Measurements from ENCODE around the gene ZNF337.
A peak's percentile ranks its signal among the peaks of the same experiment; 100 is the strongest.
"Not testable (repeated sequence)": the region's sequence is repeated elsewhere in the genome, so short reads cannot be mapped to it uniquely, and the experiment has no call there.

Gene ZNF337

DNA sequence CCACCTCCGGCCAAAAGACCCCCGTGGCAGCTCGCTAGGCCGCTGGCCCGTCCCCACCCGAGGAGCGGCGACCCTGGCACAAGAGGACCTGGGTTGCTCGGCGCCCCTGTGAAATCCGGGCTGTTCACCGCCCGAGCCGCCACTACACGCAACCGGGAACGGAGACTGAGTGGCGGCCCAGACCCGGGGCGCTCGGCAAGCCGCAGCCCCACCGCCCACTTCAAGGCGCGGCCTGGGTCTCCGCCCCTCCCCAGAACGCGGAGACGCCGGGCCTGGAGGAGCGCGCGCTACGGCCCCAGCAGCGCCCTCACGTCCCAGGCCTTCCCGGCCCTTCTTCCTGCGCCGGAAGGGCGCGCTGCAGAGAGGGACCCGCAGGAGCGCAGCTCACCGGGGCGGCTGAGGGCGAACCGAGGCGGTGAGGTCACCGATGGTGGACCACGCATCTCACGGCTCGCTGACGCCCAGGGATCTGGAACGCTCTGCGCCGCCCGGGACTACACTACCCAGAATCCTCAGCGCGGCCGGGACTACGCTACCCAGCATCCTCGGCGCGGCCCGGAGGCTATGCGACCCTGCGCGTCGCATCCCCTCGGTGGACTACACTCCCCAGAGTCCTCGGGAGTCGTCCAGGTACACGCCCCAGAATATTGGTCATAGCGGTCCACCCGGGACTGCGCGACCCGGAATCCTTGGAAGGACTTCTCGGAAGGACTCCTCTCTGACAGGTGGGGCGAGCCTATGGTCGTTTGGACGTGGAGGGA is at the start of gene ZNF337:
ZNF337 (minus strand) TSS at position 483 of the 761 bp plus-strand sequence. CDS start 10,436 bp downstream, outside the sequence.
- DNase-seq, result peak; percentile 93

DNA sequence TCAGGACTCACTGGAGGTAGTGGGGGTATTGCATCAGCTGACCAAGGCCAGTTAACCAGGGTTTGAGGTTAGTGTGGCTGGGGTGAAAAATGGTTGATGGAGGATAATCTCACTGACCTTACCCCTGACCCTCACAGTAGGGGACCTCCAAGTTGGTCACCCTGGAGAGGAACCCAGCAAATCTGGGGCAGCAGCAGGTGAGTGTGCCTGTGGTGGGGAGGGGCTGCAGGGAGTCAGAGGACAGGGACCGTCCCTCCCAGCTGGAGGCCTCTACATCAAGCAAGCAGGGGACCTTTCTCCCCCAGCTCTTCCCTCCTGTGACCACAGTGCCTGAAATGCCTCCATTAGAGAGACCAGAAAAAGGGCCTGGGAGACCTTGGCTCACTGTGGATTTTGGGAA is 49.1 kb upstream of the ZNF337 start:
- no peak for DNase-seq

DNA sequence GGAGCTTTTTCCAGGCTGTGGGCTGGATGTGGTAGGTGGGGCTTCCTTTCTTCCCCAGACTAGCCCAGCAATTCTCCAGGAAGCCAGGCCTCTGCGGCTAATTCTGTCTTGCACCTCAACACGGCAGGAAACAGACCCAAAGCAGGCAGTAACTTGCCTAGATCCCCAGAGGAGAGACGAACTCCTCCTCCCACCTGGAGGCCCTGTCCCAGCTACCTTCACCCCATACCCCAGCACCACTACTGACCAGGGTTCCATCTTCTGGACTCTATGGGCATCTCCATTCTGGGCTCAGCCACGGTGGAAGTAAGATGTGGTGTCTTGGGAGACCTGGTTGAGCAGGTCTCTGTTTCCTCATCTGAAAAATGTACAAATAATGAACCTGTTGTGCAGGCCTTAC is 48.4 kb upstream of the ZNF337 start:
- no peak for DNase-seq

DNA sequence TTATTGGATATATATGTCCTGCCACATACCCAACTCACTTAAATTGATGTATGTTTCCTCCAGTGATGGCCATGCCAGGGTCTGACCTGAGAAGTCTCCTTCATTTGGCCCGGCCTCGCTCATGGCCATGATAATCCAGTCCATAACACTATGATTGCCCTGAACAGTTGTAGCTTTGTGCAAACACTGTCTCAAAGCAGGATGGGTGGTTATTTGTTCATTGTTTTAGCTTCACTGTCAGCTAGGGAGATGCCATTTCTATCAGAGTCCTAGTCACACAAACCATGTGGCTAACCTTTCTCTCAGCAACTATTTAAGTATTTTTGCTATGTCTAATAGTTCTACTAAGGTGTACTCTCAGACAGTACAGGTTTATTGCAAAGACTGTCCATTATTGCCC is 47.6 kb upstream of the ZNF337 start:
- DNase-seq, result no peak

DNA sequence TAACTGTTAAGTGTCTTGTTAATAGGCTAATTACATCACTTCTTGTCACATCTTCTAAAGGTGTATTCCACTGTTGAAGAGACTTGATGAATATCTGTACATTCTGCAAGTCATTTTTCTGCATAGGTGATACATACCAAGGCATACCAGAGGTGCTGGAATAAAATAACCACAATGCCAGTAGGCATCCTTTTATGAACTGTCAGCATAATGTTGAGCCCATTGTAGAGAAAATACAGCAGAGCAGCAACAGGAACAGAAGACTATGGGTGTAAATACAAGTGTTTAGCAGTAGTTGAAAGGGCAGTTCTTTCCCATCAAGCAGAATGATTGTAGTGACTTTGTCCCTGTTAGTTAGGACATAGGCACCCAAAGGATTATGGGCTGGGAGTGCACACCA is 44.4 kb upstream of the ZNF337 start:
- DNase-seq, result no peak

DNA sequence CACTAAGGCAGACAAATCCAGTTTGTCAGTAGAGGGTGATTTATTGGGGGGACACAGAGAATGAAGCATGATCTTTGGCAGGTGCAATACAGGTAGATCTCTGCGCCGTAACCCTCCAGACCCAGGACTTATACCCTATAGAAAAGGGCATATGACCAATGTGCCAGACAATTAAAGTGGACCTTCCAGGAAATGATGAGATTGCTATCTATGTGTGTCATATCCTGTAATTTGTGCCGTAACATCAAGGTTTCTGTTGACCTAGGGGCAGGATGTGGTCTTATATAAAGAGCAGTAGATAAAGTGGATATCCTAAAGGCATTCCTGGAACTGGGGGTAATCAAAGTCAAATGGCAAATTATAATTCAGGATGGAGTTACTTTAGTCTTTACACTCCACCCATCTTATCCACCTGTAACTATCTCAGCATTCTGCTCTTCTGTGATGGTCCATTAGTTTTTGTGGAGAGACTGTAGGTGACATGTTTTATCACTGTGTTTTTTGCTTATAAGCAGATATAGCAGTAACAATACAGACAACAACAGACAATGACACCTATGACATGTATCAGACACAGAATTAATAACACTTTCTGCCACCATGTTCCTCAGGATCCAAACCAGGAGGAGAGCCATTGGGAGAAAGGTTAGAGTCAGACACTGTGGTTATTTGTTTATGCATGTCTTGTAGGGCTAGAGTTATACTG is 43.1 kb upstream of the ZNF337 start:
- no peak for DNase-seq

DNA sequence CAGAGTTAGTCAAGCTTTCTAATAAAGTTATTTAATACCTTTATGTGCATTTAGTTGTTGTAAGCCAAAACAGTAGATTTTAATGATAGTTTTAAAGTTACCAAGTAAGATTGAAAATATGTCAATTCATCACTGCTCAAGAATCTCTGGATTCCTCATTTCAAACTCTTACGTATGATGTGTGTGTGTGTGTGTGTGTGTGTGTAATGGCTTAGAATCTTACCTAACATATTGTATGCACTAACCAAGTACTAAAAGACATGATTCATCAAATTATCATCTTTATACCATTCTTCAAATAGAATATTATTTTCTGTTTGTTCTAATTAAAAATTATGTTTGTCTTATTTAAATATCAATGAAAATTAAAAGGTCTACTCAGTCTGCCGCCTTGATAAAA is 41.5 kb upstream of the ZNF337 start:
- DNase-seq, result no peak

DNA sequence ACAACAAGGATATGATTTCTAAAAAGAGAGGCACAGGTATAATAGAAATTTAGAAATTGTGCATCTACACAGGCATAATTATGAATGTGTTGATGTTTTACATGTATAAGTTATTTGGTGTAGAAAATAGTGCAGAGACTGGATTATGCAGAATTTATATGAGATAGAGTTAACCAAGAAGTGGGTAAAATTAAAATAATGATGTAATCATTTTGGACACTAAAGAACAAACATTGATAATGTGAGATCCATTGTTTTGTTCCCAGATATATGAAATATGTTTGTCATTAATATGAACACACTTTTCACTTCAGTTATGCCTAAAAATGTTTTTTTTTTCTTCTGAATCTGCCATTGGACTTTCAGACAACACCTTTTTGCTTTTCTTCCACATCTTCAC is 37.2 kb upstream of the ZNF337 start:
- DNase-seq, result no peak

DNA sequence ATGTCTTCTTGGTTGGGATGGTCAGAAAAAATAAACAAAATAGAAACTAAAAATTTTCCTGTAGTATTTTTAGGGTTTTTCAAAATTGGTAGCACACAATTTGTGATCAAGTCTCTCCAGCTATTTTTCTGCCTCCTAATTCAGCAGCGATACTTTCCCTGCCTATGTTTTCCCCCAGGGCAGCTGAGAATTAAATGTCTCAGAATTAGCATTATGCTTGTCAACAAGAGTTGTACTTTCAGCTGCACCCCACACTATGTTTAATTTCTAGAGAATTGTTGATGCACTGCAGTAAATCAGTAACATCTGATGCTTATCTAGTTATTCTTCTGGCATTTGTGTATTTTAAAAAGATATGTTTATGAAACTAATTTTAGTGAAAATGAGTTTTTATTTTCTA is 34.2 kb upstream of the ZNF337 start:
- DNase-seq, result no peak

DNA sequence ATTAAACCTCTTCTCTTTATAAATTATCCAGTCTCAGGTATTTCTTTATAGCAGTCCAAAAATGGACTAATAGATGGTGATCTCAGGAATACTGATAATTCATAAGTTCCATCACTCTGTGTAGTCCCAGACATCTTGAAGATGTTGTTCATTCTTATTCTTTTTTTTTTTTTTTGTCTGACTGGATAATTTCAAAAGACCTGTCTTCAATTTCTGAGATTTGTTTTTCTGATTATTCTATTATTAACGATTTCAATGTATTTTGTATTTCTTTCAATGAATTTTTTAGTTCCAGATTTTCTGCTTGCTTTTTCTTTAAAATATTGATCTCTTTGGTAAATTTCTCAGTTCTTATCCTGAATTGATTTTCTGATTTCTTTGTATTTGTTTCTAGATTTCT is 29.7 kb upstream of the ZNF337 start:
- DNase-seq, result no peak

DNA sequence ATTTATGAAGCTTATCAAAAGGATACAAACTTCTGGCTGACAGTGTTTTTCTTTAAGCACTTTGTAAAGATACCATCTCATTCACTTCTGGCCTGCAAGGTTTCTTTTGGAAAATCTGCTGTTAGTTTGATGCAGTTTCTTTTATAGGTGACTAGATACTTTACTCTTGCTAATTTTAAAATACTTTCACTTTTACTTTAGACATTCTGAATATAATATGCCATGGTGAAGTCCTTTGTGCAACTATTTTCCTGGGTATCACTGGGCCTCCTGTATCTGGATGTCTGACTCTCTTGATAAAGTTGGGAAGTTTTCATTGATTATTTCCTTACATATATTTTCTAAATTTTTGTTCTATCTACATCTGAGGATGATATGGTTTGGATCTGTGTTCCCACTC is 29.0 kb upstream of the ZNF337 start:
- no peak for DNase-seq

DNA sequence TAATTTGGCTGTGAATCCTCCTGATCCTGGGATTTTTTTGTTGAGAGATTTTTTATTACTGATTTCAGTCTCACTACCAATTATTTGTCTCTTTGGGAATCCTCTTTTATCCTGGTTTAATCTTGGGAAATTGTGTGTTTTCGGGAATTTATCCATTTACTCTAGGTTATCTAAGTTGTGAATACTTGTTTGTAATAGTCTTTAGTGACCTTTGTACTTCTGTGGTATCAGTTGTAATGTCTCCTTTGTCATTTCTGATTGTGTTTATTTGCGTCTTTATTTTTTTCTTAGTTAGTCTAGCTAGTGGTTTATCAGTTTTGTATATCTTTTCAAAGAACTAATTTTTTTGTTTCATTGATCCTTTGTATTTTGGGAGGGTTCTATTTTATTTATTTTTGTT is 27.3 kb upstream of the ZNF337 start:
- DNase-seq, result no peak

DNA sequence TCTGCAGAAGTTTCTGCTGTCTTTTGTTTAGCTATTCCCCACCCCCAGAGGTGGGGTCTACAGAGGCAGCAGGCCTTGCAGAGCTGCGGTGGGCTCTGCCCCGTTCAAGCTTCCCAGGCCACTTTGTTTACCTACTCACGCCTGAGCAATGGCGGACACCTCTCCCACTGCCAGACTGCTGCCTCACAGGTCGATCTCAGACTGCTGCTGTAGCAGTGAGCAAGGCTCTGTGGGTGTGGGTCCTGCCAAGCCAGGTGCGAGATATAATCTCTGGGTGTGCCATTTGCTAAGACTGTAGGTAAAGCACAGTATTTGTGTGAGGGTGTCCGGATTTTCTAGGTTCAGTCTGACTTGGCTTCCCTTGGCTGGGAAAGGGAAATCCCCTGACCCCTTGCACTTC is 23.6 kb upstream of the ZNF337 start:
- DNase-seq, result no peak

DNA sequence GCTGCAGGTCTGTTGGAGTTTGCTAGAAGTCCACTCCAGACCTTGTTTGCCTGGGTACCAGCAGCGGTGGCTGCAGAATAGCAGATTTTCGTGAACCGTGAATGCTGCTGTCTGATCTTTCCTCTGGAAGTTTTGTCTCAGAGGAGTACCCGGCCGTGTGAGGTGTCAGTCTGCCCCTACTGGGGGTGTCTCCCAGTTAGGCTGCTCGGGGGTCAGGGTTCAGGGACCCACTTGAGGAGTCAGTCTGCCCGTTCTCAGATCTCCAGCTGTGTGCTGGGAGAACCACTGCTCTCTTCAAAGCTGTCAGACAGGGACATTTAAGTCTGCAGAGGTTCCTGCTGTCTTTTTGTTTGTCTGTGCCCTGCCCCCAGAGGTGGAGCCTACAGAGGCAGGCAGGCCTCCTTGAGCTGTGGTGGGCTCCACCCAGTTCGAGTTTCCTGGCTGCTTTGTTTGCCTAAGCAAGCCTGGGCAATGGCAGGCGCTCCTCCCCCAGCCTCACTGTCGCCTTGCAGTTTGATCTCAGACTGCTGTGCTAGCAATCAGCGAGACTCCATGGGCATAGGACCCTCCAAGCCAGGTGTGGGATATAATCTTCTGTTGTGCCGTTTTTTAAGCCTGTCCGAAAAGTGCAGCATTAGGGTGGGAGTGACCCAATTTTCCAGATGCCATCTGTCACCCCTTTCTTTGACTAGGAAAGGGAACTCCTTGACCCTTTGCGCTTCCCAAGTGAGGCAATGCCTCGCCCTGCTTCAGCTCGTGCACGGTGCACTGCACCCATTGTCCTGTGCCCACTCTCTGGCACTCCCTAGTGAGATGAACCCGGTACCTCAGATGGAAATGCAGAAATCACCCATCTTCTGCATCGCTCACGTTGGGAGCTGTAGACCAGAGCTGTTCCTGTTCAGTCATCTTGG is 22.5 kb upstream of the ZNF337 start:
- DNase-seq, result not testable (repeated sequence)

DNA sequence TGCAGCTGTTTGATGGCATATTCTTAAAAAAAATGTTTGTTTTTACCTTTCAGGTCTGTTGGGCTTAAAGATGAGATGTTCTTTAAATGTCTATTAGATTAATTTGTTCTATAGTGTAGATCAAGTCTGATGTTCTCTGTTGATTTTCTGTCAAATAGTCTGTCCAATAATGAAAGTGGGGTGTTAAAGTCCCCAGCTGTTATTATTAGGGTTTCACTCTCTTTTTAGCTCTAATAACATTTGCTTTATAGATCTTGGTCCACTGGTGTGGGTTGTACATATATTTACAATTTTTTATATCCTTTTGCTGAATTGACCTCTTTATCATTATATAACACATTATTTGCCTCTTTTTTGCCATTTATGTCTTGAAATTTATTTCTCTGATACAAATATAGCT is 11.0 kb upstream of the ZNF337 start:
- no peak for DNase-seq

DNA sequence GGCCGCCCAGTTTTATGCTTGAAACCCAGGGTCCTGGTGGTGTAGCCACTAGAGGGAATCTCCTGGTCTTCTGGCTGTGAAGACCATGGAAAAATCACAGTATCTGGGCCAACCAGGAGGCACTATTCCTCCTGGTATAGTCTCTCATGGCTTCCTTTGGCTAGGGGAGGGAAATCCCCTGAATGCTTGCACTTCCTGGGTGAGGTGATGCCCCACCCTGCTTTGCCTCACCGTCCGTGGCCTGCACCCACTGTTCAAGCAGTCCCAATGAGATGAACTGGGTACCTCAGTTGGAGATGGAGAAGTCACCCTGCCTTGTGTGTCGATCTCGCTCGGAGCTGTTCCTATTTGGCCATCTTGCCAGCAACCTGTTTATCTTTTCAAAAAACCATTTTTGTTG is 10.1 kb upstream of the ZNF337 start:
- peak; percentile 15 for DNase-seq

DNA sequence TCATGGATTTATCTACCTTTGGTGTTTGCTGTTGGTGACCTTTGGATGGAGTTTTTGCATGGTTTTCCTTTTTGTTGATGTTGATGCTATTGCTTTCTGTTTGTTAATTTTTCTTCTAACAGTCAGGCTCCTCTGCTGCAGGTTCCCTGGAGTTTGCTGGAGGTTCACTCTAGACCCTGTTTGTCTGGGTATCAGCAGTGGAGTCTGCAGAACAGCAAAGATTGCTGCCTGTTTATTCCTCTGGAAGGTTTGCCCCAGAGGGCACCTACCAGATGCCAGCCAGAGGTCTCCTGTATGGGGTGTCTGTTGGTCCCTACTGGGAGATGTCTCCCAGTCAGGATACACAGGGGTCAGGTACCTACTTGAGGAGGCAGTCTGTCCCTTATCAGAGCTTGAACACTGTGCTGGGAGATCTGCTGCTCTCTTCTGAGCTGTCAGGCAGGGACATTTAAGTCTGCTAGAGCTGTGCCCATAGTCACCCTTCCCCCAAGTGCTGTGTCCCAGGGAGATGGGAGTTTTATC is 9.2 kb upstream of the ZNF337 start:
- DNase-seq, result no peak

DNA sequence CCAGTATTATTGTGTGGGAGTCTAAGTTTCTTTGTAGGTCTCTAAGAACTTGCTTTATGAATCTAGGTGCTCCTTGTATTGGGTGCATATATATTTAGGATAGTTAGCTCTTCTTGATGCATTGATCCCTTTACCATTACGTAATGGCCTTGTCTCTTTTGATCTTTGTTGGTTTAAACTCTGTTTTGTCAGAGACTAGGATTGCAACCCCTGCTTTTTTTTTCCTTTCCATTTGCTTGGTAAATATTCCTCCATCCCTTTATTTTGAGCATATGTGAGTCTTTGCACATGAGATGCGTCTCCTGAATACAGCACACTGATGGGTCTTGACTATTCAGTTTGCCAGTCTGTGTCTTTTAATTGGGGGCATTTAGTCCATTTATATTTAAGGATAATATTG is 7.7 kb upstream of the ZNF337 start:
- DNase-seq, result not testable (repeated sequence)

DNA sequence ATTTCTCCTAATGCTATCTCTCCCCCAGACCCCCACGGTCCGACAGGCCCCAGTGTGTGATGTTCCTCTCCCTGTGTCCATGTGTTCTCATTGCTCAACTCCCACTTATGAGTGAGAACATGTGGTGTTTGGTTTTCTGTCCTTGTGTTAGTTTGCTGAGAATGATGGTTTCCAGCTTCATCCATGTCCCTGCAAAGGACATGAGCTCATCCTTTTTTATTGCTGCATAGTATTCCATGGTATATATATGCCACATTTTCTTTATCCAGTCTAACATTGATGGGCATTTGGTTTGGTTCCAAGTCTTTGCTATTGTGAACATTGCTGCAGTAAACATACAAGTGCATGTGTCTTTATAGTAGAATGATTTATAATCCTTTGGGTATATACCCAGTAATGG is 4.2 kb upstream of the ZNF337 start:
- DNase-seq, result not testable (repeated sequence)

DNA sequence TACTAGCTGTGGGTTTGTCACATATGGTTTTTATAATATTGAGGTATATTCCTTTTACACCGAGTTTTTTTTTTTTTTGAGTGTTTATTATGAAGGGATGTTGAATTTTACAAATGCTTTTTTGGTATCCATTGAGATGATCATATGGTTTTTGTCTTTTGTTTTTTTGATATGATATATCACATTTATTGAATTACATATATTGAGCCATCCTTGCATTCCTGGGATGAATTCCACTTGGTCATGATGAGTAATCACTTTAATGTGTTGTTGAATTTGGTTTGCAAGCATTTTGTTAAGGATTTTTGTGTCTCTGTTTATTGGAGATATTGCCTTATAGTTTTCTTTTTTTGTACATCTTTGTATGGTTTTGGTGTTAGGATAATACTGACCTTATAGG is 3.3 kb upstream of the ZNF337 start:
- DNase-seq, result no peak

DNA sequence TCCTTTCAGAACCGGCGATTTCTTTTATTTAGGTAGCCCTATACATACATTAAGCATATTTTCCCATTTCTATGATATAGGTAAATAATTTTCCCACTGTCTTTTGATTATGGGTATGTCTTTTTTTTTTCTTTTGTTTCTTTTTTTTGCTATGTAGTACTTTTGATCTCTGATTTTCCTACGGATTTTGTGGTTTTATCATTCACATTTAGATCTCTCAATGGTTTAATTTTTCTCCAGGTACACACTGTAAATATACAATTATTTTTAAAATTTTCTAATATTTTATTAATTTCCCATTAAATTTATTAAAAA is 436 bp upstream of the ZNF337 start:
- DNase-seq, result no peak

DNA sequence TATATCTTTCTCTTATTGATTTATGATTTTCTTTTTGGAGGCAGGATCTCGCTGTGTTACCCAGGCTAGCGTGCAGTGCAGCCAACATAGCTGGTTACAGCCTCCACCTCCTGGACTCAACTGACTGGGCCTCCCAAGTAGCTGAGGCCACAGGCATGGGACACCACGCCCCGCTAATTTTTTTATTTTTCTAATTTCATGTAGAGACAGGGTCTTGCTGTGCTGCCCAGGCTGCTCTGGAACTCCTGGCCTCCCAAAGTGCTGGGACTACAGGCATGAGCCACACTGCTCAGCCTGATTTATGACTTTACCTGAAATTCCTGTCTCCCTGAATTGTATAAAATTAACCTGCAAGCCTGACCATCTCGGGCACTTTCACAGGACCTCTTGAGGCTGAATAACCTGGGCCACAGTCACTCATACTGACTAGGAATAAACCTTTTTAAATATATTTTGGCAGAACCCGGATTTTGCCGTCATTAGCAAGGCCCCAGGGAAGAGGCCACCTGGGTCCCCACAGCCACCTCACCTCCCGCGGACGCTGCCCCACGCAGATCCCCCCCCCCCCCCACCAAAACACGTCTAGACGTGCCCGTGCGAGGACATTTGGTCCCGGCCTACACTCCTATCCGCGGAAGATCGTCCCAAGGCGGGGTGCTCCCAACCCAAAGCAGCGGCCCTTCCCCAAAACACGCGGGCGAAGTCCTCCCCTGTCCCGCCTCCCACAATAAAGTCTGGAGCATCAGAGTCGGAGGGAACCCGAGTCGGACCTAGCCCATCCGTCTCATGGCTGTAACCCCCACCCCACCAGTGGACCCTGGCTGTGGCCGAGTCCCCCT is 902 bp downstream of the ZNF337 start:
- DNase-seq, result no peak

DNA sequence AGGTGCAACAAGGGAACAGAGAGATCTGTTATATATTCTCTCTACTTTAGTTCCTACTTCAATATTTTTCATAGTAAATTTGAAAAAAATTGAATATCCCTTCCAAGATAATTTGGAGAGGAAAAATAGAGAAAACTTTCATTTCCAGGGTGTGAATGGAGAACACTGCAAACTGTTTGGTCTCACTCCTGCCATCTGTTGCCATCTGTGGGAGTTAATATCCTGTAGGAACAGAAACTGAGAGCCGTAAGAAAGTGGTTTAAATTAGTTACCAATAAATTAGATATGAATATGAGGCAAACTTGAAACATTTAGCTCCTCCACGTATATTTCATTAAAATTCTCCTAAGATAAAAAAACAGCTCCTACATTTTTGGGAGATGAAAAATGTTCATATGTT is 4.2 kb downstream of the ZNF337 start:
- DNase-seq, result no peak
